ENCODE measurements around the gene BECN2. TPM values are rescaled to one million over a fixed set of nuclear protein-coding genes. Genes with fewer than 3 reads are reported as not detected.

BECN2 gene
- total RNA-seq, 4 donors from 2014 or later = not detected

GRCh38 chr1:241934201-241934848, 23.2 kb upstream of the BECN2 start:
- intact Hi-C loops (cut with DNase I; ENCODE audit: low total_unique reads) = no loop called here
- no peak overlapping the region for H3K27ac ChIP-seq
- no peak for DNase-seq
- in situ Hi-C loops (cut with MboI; ENCODE audit: low pct_ligation_motif_present in 1 of 4, low pct_unique_long_range_greater_than_20kb in 1 of 4, low sequenced_read_pairs in 3 of 4) = no loop called here
- WGBS, 2 donors (ENCODE audit: low coverage in 1 of 2) = 49 to 50% methylated on average over 9 to 12 of the region's 12 CpGs
- no peaks in the 10 kb centered on the region for H3K9me3 ChIP-seq
- no peaks in the 10 kb centered on the region for H3K27me3 ChIP-seq
- no peaks in the 10 kb centered on the region for H3K4me1 ChIP-seq
- H3K36me3 ChIP-seq = no peaks in the 10 kb centered on the region
- no peak overlapping the region for H3K4me3 ChIP-seq
- TF ChIP-seq POLR2A (IDR thresholded peaks at IDR 0.05) (no peak), CTCF (IDR thresholded peaks at IDR 0.05) (no peak), POLR2AphosphoS5 (IDR thresholded peaks at IDR 0.05) (no peak), EP300 (IDR thresholded peaks at IDR 0.05; ENCODE audit: low read depth) (no peak)

- H3K4me1 ChIP-seq = no peaks in the 10 kb centered on the region
- H3K9me3 ChIP-seq = no peaks in the 10 kb centered on the region
- in situ Hi-C loops (cut with MboI; ENCODE audit: low pct_ligation_motif_present in 1 of 4, low pct_unique_long_range_greater_than_20kb in 1 of 4, low sequenced_read_pairs in 3 of 4) (no loop called here), intact Hi-C loops (cut with DNase I; ENCODE audit: low total_unique reads) (no loop called here)
- no peak overlapping the region for H3K27ac ChIP-seq
- H3K4me3 ChIP-seq = no peak overlapping the region
- TF ChIP-seq EP300 (IDR thresholded peaks at IDR 0.05; ENCODE audit: low read depth) = no peak
- TF ChIP-seq POLR2A (IDR thresholded peaks at IDR 0.05) = no peak
- TF ChIP-seq CTCF (IDR thresholded peaks at IDR 0.05) = no peak
- TF ChIP-seq POLR2AphosphoS5 (IDR thresholded peaks at IDR 0.05) = no peak
- 55 to 65% methylated on average over 6 to 7 of the region's 7 CpGs for WGBS, 2 donors (ENCODE audit: low coverage in 1 of 2)
- no peaks in the 10 kb centered on the region for H3K27me3 ChIP-seq
- no peak for DNase-seq
- H3K36me3 ChIP-seq = no peaks in the 10 kb centered on the region
Observed at GRCh38 chr1:241934866-241935265, 22.7 kb upstream of the BECN2 start.

GRCh38 chr1:241939798-241940197, 17.8 kb upstream of the BECN2 start:
- WGBS, 2 donors (ENCODE audit: low coverage in 1 of 2) = 55 to 64% methylated on average over 1 of the region's 1 CpG
- H3K9me3 ChIP-seq = no peaks in the 10 kb centered on the region
- no peaks in the 10 kb centered on the region for H3K36me3 ChIP-seq
- H3K4me3 ChIP-seq = no peak overlapping the region
- in situ Hi-C loops (cut with MboI; ENCODE audit: low pct_ligation_motif_present in 1 of 4, low pct_unique_long_range_greater_than_20kb in 1 of 4, low sequenced_read_pairs in 3 of 4) = no loop called here
- H3K4me1 ChIP-seq = no peaks in the 10 kb centered on the region
- TF ChIP-seq EP300 (IDR thresholded peaks at IDR 0.05; ENCODE audit: low read depth) = no peak
- TF ChIP-seq POLR2A (IDR thresholded peaks at IDR 0.05) = no peak
- no peak for TF ChIP-seq POLR2AphosphoS5 (IDR thresholded peaks at IDR 0.05)
- TF ChIP-seq CTCF (IDR thresholded peaks at IDR 0.05) = no peak
- H3K27me3 ChIP-seq = no peaks in the 10 kb centered on the region
- no peak overlapping the region for H3K27ac ChIP-seq
- intact Hi-C loops (cut with DNase I; ENCODE audit: low total_unique reads) = no loop called here
- no peak for DNase-seq

GRCh38 chr1:241942738-241943137, 14.8 kb upstream of the BECN2 start:
- H3K27me3 ChIP-seq = no peaks in the 10 kb centered on the region
- no peak for DNase-seq
- no peaks in the 10 kb centered on the region for H3K36me3 ChIP-seq
- no peak overlapping the region for H3K27ac ChIP-seq
- in situ Hi-C loops (cut with MboI; ENCODE audit: low pct_ligation_motif_present in 1 of 4, low pct_unique_long_range_greater_than_20kb in 1 of 4, low sequenced_read_pairs in 3 of 4) (no loop called here), intact Hi-C loops (cut with DNase I; ENCODE audit: low total_unique reads) (no loop called here)
- no peaks in the 10 kb centered on the region for H3K4me1 ChIP-seq
- no peak overlapping the region for H3K4me3 ChIP-seq
- no peak for TF ChIP-seq POLR2AphosphoS5 (IDR thresholded peaks at IDR 0.05)
- no peak for TF ChIP-seq POLR2A (IDR thresholded peaks at IDR 0.05)
- no peak for TF ChIP-seq EP300 (IDR thresholded peaks at IDR 0.05; ENCODE audit: low read depth)
- TF ChIP-seq CTCF (IDR thresholded peaks at IDR 0.05) = no peak
- 76% methylated on average over 4 of the region's 4 CpGs; no CpG with 5 or more reads in 1 of the 2 donors for WGBS, 2 donors (ENCODE audit: low coverage in 1 of 2)
- no peaks in the 10 kb centered on the region for H3K9me3 ChIP-seq

Data from transverse colon (tissue), 4 donors.